HG03354 (cell line): ENCODE measurements around the gene CDC42EP5.
"Not testable (repeated sequence)": the region's sequence is repeated elsewhere in the genome, so short reads cannot be mapped to it uniquely, and the experiment has no call there.

Source experiments
- ATAC-seq: cut with Tn5 transposase; IDR thresholded peaks from one replicate; pipeline ENCODE4 v1.9.1; 2021; ENCODE audit warnings: mild to moderate bottlenecking; ENCODE audit not compliant: unreplicated experiment, poor library complexity, severe bottlenecking

Gene CDC42EP5

DNA sequence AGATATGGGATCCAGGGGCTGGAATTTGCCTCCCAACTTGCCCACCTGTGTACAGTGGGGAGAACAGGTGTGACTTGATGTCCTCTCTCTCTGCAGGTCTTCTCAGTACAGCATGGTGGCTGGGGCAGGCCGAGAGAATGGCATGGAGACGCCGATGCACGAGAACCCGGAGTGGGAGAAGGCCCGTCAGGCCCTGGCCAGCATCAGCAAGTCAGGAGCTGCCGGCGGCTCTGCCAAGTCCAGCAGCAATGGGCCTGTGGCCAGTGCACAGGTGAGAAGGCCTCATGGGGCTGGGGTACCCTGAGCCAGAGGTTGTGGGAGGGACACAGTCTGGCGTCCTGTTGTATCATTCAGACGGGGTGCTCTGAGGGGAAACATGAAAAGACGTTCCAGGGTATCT lies 21.1 kb downstream of the CDC42EP5 start:
- ATAC-seq, result no peak

DNA sequence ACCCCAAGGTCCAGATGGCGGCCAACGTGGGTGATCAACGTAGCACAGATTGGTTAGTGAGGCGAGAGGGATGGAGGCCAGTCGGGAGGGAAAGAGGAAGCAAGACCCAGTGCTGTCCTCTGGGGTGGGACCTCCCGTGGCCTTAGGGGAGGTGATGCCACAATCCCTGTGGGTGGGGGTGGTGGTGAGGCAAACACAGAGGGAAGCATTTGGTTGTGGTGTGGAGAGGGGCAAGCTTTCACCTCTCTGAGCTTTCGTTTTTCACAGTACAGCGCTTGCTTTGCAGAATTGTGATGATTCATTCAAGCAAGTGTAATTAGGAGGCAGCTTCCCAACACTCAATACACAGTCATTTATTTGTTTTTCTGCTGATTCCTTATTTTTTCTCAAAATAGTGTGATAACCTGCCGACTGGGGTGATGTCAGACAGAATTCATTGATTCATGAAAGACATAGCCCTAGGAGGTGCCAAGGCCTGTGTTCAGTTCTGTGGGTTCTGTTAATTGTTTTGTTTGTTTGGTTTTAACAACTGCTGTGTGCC lies 21.7 kb downstream of the CDC42EP5 start:
- ATAC-seq, result no peak

DNA sequence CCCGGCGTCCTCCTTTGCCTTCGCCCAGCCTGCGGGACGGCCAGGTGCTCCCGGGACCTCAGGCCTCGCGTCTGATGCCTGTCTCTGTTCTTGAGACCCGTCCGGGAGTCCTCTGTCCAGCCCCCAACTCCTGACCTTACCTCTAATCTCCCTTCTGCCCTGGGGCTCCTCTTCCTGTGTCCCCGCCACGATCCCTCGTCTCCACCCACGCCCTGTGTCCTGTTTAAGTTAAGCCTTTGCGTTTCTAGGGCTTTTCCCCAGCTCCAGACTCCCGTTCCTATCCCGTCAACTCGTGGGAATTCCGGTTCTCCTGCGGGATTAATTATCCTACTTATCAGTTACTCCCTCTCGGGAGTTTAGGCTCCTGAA lies 23.4 kb downstream of the CDC42EP5 start:
- no peak for ATAC-seq

DNA sequence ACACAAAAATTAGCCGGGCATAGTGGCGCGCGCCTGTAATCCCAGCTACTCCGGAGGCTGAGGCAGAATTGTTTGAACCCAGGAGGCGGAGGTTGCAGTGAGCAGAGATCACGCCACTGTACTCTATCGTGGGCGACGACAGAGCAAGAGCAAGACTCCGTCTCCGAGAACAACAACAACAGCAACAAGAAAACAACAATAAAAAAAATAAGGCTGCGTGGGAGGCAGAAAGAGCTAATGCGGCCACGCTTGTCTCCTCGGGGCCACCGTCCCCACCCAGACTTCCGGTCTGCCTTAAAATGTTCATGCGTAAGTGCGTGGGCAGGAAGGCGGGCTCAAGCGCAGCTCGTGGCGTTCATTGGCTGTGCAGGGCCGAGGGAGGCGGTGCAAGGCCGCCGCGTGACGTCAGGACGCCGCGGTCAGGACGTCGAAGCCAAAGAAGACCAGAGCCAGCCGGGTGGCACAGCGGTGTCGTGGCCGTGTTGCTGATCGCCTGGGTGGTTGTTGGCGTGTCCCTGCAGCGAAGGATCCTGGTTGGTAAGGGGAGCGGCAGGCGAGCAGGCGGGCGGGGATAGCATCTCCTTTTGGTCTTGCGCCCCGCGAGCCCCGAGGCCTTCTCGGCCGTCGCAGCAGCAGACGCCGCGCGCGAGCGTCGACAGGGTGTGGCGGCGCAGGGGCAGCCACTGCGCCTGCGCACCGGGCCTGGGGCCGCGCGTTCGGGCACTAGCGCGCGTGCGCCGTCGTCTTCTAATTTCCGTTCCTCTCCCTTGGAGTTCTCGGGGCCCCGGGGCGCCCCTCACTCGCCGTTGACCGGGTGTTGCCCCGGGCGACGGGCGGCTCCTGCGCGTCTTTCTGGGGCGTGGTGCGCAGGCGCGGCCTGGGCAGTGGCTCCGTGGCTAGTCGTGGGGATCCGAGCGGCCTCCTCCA lies 24.1 kb downstream of the CDC42EP5 start, which contains the start of gene LENG8:
Gene LENG8 (plus strand): TSS at position 426 of the 927 bp plus-strand sequence. CDS start 2,146 bp downstream, outside the sequence.
- peak; percentile 92 for ATAC-seq

- peak; percentile 13 for ATAC-seq
Measured at GRCh38 chr19:54448040-54448773, 24.9 kb downstream of the CDC42EP5 start.

- ATAC-seq, result not testable (repeated sequence)
Measured at GRCh38 chr19:54446349-54446748, 26.7 kb downstream of the CDC42EP5 start.

GRCh38 chr19:54444737-54445136 lies 28.4 kb downstream of the CDC42EP5 start:
- no peak for ATAC-seq

DNA sequence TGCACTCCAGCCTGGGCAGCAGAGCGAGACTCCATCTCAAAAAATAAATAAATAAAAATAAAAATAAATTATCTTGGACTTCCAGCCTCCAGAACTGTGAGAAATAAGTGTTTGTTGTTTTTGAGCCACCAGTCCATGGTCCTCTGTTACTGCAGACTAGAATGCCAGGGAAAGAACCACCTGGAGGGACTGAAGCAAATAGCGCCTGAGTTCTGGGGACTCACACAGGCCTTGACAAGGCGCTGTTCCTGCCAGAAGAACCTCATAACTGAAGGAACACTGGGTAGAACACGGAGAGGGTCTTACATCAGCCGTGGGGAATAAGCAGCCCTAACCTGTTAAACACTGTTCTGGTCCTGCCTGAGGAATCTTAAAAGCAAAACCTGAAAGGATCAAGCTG lies 32.5 kb downstream of the CDC42EP5 start:
- no peak for ATAC-seq

DNA sequence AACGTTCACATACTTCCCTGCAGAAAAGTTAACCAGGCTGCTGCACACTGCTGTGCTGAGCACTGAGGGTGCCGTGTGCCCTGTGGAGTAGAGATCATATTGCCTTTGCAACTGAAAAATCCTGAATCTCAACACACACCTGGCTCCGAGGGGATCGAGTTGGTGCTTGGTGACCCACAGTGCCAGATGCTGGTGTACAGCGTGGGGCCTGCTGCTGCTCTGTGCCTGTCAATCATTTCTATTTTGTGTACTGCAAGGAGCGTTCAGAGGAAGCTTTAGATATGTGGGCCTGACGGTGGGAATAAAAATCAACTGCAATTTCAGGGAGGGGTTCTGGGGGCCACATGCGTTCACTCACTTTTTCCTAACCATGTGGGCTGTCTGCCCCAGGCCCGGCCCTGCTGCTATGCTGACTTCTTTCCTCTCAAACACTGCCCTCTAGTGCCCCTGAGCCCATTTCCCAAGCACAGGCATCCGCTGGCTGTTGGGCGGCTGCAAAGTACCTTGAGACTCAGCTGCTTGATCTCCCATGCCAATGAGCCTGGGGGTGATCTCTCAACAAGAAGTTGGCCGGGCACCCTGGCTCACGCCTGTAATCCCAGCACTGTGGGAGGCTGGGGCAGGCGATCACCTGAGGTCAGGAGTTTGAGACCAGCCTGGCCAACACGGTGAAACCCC lies 33.8 kb downstream of the CDC42EP5 start:
- ATAC-seq, result no peak

DNA sequence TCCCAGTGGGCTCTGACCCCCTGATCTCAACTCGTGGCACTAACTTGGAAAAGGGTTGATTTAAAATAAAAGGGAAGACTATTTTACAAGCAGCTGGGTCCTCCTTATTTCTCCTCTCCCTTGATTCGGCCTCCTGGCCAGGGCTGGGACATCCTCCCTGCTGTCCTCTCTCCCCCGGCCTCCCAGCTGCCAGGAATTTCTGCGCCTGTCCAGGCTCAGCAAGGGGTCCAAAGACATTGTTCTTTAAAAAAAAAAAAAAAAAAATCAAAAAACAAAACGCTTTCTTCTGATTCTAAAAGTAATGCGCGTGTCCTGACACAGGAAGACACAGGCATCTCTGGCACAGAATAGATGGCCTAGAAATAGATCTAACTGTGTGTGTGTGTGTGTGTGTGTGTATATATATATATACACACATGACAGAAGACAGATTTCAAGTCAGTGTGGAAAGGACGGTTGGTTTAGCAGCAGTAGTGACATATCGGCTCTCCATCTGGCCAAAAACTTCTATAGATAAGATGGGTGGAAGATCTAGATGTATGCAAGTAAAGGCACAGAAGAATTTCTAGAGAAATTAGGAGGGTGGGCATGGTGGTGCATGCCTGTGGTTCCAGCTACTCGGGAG lies 36.4 kb downstream of the CDC42EP5 start:
- no peak for ATAC-seq

DNA sequence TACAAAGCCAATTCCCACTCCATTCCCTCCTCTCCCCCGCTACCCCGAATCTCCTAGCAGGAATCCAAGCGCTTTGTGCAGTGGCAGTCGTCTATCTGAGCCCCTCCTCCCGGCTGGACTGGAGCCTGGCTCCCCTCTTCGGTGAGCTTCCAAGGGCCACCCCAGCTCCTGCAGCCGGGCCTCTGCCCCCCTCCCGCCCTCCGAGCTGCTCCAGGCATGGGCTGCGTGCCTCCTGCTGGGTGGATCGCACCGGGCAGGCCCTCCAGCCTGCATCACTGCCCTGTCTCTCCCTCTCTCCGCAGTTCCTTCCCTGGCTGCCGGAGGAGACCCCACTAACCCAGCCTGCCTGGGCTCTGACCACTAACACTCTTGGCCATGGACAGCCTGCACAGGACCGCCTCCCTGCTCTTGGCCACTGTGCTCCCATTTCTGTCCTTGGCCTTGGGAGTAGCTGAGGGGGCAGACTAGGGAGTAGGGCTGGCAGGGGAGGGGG lies 37.0 kb downstream of the CDC42EP5 start:
- ATAC-seq, result no peak

DNA sequence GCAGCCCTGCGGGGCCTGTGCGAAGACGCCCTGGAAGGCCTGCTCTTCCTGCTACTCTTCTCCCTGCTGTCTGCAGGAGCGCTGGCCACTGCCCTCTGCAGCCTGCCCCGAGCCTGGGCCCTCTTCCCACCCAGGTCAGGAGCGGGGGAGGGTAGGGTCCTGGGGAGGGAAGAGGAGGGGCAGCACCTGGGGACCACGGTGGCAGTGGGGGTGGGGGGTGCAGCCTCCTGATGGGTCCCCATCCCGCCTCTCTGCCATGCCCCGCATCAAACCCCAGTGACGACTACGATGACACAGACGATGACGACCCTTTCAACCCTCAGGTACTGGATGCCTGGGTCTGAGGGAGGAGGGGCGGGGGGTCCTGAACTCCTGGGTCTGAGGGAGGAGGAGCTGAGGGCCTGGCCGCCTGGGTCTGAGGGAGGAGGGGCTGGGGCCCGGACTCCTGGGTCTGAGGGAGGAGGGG lies 37.5 kb downstream of the CDC42EP5 start:
- ATAC-seq, result no peak

DNA sequence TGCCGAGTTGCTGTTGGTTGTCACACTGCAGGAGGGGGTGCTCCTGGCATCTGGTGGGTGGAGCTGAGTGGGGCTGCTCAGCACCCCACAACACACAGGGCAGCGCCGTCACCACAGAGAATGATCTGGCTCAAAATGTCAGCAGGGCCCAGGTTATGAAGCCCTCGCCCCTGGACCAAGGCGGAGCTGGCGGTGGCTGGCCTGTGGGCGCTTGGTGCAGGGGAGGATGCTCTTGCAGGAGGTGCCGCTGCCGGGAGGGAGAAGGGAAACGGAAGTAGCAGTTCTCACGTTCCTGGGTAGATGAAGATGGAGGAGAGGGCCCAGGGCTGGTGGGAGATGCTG lies 38.3 kb downstream of the CDC42EP5 start:
- ATAC-seq, result no peak

DNA sequence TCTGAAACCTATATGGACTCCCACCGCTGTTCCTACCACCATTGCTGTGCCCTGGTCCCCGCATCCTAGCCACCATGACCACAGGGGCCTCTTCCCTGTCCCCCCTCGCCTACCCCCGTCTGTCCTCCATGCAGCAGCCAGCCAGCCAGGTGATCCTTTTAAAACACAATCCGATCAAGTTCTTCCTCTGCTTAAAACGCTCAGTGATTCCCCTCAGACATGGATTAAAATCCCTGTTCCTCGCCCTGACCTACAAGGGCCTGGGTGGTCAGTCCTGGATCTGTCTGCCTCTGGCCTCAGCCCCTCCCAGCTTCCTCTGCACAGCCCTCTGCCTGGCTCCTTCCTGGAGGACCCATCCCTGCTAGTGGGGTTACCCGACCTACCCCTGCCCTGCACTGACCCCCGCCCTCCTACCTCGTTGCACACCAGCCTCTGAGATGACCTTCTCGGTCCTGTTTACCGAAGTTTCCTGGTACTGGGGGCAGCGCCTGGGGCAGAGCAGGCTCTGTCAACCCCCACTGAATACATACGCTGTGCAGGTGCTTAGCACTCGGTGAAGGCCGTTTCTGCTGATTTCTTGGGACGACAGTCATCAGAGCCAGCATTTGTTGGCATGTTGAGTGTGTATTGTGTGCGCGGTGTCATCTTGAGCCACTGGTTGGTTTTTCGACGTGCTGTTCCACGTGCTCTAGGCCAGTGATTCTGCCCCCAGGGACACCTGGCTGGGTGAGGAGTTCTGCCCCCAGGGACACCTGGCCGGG lies 38.8 kb downstream of the CDC42EP5 start:
- ATAC-seq, result no peak

- ATAC-seq, result no peak
Measured at GRCh38 chr19:54433697-54434096, 39.4 kb downstream of the CDC42EP5 start.

GRCh38 chr19:54432144-54432738 lies 40.9 kb downstream of the CDC42EP5 start:
- no peak for ATAC-seq

DNA sequence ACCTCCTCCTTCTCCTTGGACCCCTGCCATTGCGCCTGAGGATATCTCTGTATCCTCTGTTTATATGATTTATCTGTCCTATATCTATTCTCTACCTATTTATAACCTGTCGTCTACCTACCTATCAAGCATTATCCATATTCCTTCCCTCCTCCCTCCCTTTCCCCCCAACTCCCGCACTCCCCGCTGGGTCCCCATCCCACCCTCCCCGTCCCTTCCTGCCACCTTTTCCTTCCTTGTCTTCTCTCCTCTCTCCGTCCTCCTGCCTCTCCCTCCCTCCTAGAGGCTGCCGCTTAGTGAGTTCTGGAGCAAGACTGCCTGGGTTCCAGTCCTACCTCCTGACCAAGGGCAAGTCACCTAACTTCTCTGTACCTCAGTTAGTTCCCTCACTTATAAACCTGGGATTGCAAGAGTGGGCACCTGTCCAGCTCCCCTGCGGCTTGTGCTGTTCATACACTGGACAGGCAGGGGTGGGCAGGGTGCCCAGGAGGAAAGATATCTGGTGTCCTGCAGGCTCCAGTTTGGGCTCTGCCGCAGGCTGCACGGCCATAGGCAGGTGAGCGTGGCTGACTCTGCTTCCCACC lies 41.7 kb downstream of the CDC42EP5 start:
- ATAC-seq, result no peak
